Measurements from ENCODE around the gene CCNE1. TPM values are rescaled to one million over a fixed set of nuclear protein-coding genes. Genes with fewer than 3 reads are reported as not detected.

CCNE1 gene
- total and polyA plus RNA-seq, 10 of the 15 experiments (the other 5 are each of a cell fraction or from before 2014, with no cell fraction given): 6.3 to 44.2 (median 35.8) TPM

- no peak overlapping the region for H3K27ac ChIP-seq (ENCODE audit: control insufficient read depth, insufficient read depth)
- H3K79me2 ChIP-seq (ENCODE audit: control insufficient read depth, insufficient read depth, low read length): no peaks in the 10 kb centered on the region
- TF ChIP-seq CBX5 (IDR thresholded peaks at IDR 0.05; ENCODE audit: low read depth): no peak
- TF ChIP-seq, protein P1, sequence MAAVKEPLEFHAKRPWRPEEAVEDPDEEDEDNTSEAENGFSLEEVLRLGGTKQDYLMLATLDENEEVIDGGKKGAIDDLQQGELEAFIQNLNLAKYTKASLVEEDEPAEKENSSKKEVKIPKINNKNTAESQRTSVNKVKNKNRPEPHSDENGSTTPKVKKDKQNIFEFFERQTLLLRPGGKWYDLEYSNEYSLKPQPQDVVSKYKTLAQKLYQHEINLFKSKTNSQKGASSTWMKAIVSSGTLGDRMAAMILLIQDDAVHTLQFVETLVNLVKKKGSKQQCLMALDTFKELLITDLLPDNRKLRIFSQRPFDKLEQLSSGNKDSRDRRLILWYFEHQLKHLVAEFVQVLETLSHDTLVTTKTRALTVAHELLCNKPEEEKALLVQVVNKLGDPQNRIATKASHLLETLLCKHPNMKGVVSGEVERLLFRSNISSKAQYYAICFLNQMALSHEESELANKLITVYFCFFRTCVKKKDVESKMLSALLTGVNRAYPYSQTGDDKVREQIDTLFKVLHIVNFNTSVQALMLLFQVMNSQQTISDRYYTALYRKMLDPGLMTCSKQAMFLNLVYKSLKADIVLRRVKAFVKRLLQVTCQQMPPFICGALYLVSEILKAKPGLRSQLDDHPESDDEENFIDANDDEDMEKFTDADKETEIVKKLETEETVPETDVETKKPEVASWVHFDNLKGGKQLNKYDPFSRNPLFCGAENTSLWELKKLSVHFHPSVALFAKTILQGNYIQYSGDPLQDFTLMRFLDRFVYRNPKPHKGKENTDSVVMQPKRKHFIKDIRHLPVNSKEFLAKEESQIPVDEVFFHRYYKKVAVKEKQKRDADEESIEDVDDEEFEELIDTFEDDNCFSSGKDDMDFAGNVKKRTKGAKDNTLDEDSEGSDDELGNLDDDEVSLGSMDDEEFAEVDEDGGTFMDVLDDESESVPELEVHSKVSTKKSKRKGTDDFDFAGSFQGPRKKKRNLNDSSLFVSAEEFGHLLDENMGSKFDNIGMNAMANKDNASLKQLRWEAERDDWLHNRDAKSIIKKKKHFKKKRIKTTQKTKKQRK (IDR thresholded peaks at IDR 0.05; ENCODE audit: low read depth, low read length): no peak
- no peak for TF ChIP-seq ELK1 (IDR thresholded peaks at IDR 0.05; ENCODE audit: low read depth, low read length)
- no peak for TF ChIP-seq HDAC6 (IDR thresholded peaks at IDR 0.05; ENCODE audit: unreplicated experiment)
- TF ChIP-seq ZSCAN29 (IDR thresholded peaks at IDR 0.05): no peak
- no peak for TF ChIP-seq YY1 (IDR thresholded peaks at IDR 0.05; ENCODE audit: low read depth, low read length)
- no peak for TF ChIP-seq ZBTB40 (IDR thresholded peaks at IDR 0.05; ENCODE audit: borderline replicate concordance)
- no peak for TF ChIP-seq MTA2 (IDR thresholded peaks at IDR 0.05; ENCODE audit: low read depth)
- no peak for TF ChIP-seq IKZF2 (IDR thresholded peaks at IDR 0.05)
- no peak for TF ChIP-seq ZNF274 (IDR thresholded peaks at IDR 0.05; ENCODE audit: insufficient read depth, insufficient read length)
- H3K9me3 ChIP-seq (replicated peaks; ENCODE audit: control insufficient read depth, insufficient read depth, low read length): no peaks in the 10 kb centered on the region
- in situ Hi-C loops (cut with MboI): loop anchor here (5.0 kb wide), 1 partner anchor 99 kb away; no protein-coding TSS in a partner anchor
- ATAC-seq (no peak), FAIRE-seq (no peak), DNase-seq (ENCODE audit: low read depth, low spot score) (no peak)
- WGBS (ENCODE audit: insufficient coverage, insufficient replicate concordance, low lambda C conversion rate, missing lambda C conversion rate): 55% methylated on average over 8 of the region's 8 CpGs
- no peak overlapping the region for H3K4me3 ChIP-seq
- RAD21 ChIA-PET (ENCODE audit: unreplicated experiment): no interaction called here
- H4K20me1 ChIP-seq (ENCODE audit: control insufficient read depth, insufficient read depth): no peaks in the 10 kb centered on the region
- H3K36me3 ChIP-seq (ENCODE audit: control insufficient read depth in 2 of 2, insufficient read depth in 2 of 2, low read length in 1 of 2): no peaks in the 10 kb centered on the region
- no peaks in the 10 kb centered on the region for H3K27me3 ChIP-seq (replicated peaks in 1 of 2; ENCODE audit: control insufficient read depth in 2 of 2, insufficient read depth in 2 of 2, low read length in 1 of 2)
- no peak overlapping the region for H3K9ac ChIP-seq (ENCODE audit: control insufficient read depth, insufficient read depth, low read length)
- no peak overlapping the region for H3K4me2 ChIP-seq (ENCODE audit: control insufficient read depth, insufficient read depth)
- no peaks in the 10 kb centered on the region for H3K4me1 ChIP-seq (ENCODE audit: control insufficient read depth, insufficient read depth, low read length)
- H2AFZ ChIP-seq (ENCODE audit: control insufficient read depth, low read depth, low read length): no peak overlapping the region
- SMC1A ChIA-PET (ENCODE audit: uncharacterized antibody, unreplicated experiment): interaction anchor here (0.5 kb wide), 1 partner anchor 21 kb away, joined by 3 read pairs; no protein-coding TSS in a partner anchor
- no TSS peak for BruUV-seq (replicated peaks)
- CTCF ChIA-PET: interaction anchor here (1.0 to 1.9 kb wide), 3 partner anchors 13 to 100 kb away, joined by 3 to 5 read pairs (median 3); no protein-coding TSS in a partner anchor
- POLR2A ChIA-PET: no interaction called here
- intact Hi-C loops (cut with micrococcal nuclease; ENCODE audit: unreplicated experiment): loop anchor here (5.0 to 10.0 kb wide), 2 partner anchors 79 to 882 kb away; no protein-coding TSS in a partner anchor
These were observed 38.6 kb upstream of the CCNE1 start for GRCh38 chr19:29773141-29773540.
